ENCODE results near the gene POLDIP3. TPM values are rescaled to one million over a fixed set of nuclear protein-coding genes. Genes with fewer than 3 reads are reported as not detected.

The POLDIP3 gene
- total and polyA plus RNA-seq, 2 of the 4 experiments (the other 2 are of a cell fraction): 33.9 to 43.6 TPM

GRCh38 chr22:42601879-42602465 is 12.7 kb downstream of the POLDIP3 start:
- Histone ChIP-seq H2AK9ac (replicated peaks; ENCODE audit: low read depth, low read length, poor library complexity) (no peak overlapping the region), H2BK120ac (ENCODE audit: low read depth, low read length) (no peak overlapping the region), H2AFZ (replicated peaks; ENCODE audit: low read length, poor library complexity) (no peak overlapping the region), H3K9me1 (ENCODE audit: insufficient read depth, low read length) (peaks cover 19% of the 10 kb centered on the region), H3K4ac (ENCODE audit: low read depth, low read length) (no peak overlapping the region), H3K4me2 (ENCODE audit: low read depth, low read length) (no peak overlapping the region), H3K36me3 (ENCODE audit: control insufficient read depth, insufficient read depth, low read length) (peaks cover 40% of the 10 kb centered on the region), H4K5ac (ENCODE audit: low read depth, low read length) (no peak overlapping the region), H3K79me1 (ENCODE audit: low read depth in 1 of 2, low read length in 2 of 2) (peaks cover 49 to 81% of the 10 kb centered on the region in 2 experiments), H2BK20ac (ENCODE audit: low read depth, low read length) (no peak overlapping the region), H3K9ac (ENCODE audit: low read depth, low read length) (no peak overlapping the region), H4K20me1 (ENCODE audit: insufficient read depth, low read length) (peaks cover 54% of the 10 kb centered on the region), H4K8ac (ENCODE audit: low read depth in 2 of 2, low read length in 2 of 2) (no peak overlapping the region), H3K4me3 (ENCODE audit: insufficient read depth, low read depth, low read length) (no peak overlapping the region), H2BK5ac (ENCODE audit: low read depth, low read length, poor library complexity, severe bottlenecking) (no peak overlapping the region), H4K91ac (ENCODE audit: insufficient read depth, low read depth, low read length) (no peak overlapping the region), H3K56ac (ENCODE audit: extremely low read depth, insufficient read depth, low read length) (no peak overlapping the region), H3K9me3 (ENCODE audit: control insufficient read depth, insufficient read depth, low read length) (no peaks in the 10 kb centered on the region), H2AK5ac (ENCODE audit: low read depth, low read length) (no peak overlapping the region), H3K4me1 (ENCODE audit: control insufficient read depth, insufficient read depth, low read length) (peaks cover 8% of the 10 kb centered on the region), H3K27me3 (ENCODE audit: control insufficient read depth, insufficient read depth, low read length) (no peaks in the 10 kb centered on the region), H3K14ac (replicated peaks; ENCODE audit: low read depth, low read length) (no peak overlapping the region), H3K23ac (ENCODE audit: low read depth, low read length) (no peak overlapping the region), H2BK15ac (ENCODE audit: low read depth, low read length) (no peak overlapping the region), H3K18ac (ENCODE audit: low read depth, low read length) (no peak overlapping the region), H3K27ac (ENCODE audit: insufficient read depth, low read length) (no peak overlapping the region)
- no peak for ATAC-seq (ENCODE audit: low read depth)
- no peak for DNase-seq
- 90% methylated on average over 2 of the region's 6 CpGs; no CpG with 5 or more reads in 1 of the 2 experiments for WGBS, 2 experiments (ENCODE audit: extremely low coverage in 2 of 2, insufficient read length in 1 of 2)
- no TSS peak for BruUV-seq (replicated peaks)
- intact Hi-C loops (cut with micrococcal nuclease) (no loop called here), in situ Hi-C loops (cut with MboI; ENCODE audit: low sequenced_read_pairs) (no loop called here), dilution Hi-C loops (cut with HindIII; ENCODE audit: low sequenced_read_pairs, unreplicated experiment) (no loop called here)
- no peak for TF ChIP-seq SMC3 (IDR thresholded peaks at IDR 0.05; ENCODE audit: low read depth, low read length)
- ChIA-PET CTCF (no interaction called here), POLR2A (ENCODE audit: unreplicated experiment) (no interaction called here)
